Uterus (tissue), 4 donors: ENCODE measurements around the gene MYH7. TPM values are rescaled to one million over a fixed set of nuclear protein-coding genes. Genes with fewer than 3 reads are reported as not detected.

ENCODE experiments used
- DNase-seq, 2 donors: peaks; one replicate each; pipeline ENCODE4 v3.0.0-alpha.2; 2019 to 2020
- H3K27ac ChIP-seq, 2 donors: fragments of 200-600 bp; sonication (generic); 1 replicate in 1 of 2; 2 replicates in 1 of 2; pipeline ENCODE4 v1.5.1; 2016 to 2018
- H3K27me3 ChIP-seq, 2 donors: fragments of 200-600 bp; sonication (generic); one replicate each; pipeline ENCODE4 v1.5.1; 2018 to 2019; ENCODE audit warnings: control low read depth in 1 of 2
- H3K36me3 ChIP-seq, 2 donors: fragments of 200-600 bp; sonication (generic); one replicate each; pipeline ENCODE4 v1.5.1; 2019; ENCODE audit warnings: control low read depth in 1 of 2
- H3K4me1 ChIP-seq, 2 donors: fragments of 200-600 bp; sonication (generic); one replicate each; pipeline ENCODE4 v1.5.1; 2018 to 2019; ENCODE audit warnings: control low read depth in 1 of 2
- H3K4me3 ChIP-seq, 2 donors: fragments of 200-600 bp; sonication (generic); 1 replicate in 1 of 2; 2 replicates in 1 of 2; pipeline ENCODE4 v1.5.1; 2018 to 2019; ENCODE audit warnings: mild to moderate bottlenecking in 1 of 2
- H3K9me3 ChIP-seq, 2 donors: fragments of 200-600 bp; sonication (generic); one replicate each; pipeline ENCODE4 v1.5.1; 2019; ENCODE audit warnings: control low read depth in 1 of 2
- POLR2A ChIP-seq, 2 donors: fragments of 450-650 bp; IDR thresholded peaks; one replicate each; pipeline ENCODE4 v1.6.1; 2016; ENCODE audit warnings: antibody characterized with exemption in 2 of 2, mild to moderate bottlenecking in 1 of 2, moderate library complexity in 1 of 2
- intact Hi-C: fragments of 100-400 bp; cut with DNase I; formaldehyde crosslinking; loops from one replicate; pipeline ENCODE4 v1.15.1; 2023; ENCODE audit warnings: low total_unique reads
- total RNA-seq, 4 donors: library from RNA; depleted of rRNA in 3 of 4; stranded (reverse); fragments of >200 nt in 3 of 4; gene quantifications; one replicate each; pipeline versions ENCODE4 v1.1.0 to v1.2.4, GENCODE V29; 2014 to 2023
- TF ChIP-seq, protein P1 (sequence below), 4 experiments: fragments of 200-600 bp in 2 of 4; fragments of 450-650 bp in 2 of 4; sonication (generic) in 2 of 4; IDR thresholded peaks; one replicate each; pipeline ENCODE4 v1.5.1; 2016 to 2019; ENCODE audit warnings: antibody characterized with exemption in 4 of 4, mild to moderate bottlenecking in 2 of 4, moderate library complexity in 1 of 4
- donor health status: DM: yes; HTN: yes; CAD: no.

Gene MYH7
- total RNA-seq, 4 donors from 2014 or later = 1.6 TPM; not detected in 3

DNA sequence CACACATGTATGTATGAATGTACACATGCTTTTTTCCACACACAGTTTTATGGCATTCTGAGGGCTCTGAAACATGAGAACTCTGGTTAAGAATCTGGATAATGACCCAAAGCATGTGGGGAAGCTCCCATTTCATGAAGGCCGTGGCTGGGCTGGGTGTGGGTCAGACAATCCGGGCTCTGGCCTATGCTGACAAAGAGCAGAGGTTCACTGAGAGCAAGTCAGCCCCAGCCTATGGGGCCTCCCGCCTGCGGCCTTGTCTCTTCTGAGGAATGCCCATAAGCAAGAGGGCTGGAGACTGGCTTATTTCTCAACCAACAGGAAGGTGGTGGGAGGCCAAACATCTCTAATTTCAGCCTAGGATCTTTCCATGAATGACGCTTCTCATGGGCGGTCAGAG lies 35.9 kb downstream of the MYH7 start:
- Histone ChIP-seq H3K4me1 (no peaks in the 10 kb centered on the region), H3K4me3 (no peak overlapping the region), H3K27ac (no peak overlapping the region), H3K27me3 (no peaks in the 10 kb centered on the region), H3K36me3 (no peaks in the 10 kb centered on the region), H3K9me3 (no peaks in the 10 kb centered on the region)
- TF ChIP-seq, protein P1, sequence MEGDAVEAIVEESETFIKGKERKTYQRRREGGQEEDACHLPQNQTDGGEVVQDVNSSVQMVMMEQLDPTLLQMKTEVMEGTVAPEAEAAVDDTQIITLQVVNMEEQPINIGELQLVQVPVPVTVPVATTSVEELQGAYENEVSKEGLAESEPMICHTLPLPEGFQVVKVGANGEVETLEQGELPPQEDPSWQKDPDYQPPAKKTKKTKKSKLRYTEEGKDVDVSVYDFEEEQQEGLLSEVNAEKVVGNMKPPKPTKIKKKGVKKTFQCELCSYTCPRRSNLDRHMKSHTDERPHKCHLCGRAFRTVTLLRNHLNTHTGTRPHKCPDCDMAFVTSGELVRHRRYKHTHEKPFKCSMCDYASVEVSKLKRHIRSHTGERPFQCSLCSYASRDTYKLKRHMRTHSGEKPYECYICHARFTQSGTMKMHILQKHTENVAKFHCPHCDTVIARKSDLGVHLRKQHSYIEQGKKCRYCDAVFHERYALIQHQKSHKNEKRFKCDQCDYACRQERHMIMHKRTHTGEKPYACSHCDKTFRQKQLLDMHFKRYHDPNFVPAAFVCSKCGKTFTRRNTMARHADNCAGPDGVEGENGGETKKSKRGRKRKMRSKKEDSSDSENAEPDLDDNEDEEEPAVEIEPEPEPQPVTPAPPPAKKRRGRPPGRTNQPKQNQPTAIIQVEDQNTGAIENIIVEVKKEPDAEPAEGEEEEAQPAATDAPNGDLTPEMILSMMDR (IDR thresholded peaks at IDR 0.05) = no peak
- TF ChIP-seq POLR2A (IDR thresholded peaks at IDR 0.05) = no peak
- no peak for DNase-seq
- intact Hi-C loops = no loop called here

DNA sequence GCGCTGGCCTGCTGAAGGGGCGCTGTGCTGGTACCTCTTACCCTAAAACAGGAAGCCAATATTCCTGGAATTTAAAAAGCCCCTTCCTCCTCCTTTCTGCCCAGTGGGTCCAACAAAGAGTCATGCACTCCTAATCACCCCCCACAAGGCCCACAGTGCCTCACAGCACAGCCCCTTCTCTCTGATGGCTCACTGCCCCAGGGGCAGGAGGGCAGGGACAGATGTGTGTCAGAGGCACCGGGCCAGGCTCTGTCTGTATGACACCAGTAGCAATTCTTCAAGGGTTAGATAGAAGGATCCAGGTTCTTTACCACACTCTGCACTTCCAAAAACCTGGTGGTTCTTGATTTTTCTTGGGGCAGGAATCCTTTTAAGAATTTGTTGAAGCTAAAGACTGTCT lies 36.3 kb downstream of the MYH7 start:
- Histone ChIP-seq H3K27me3 (no peaks in the 10 kb centered on the region), H3K36me3 (no peaks in the 10 kb centered on the region), H3K9me3 (no peaks in the 10 kb centered on the region), H3K4me3 (no peak overlapping the region), H3K27ac (no peak overlapping the region), H3K4me1 (no peaks in the 10 kb centered on the region)
- DNase-seq = no peak
- intact Hi-C loops = no loop called here
- no peak for TF ChIP-seq POLR2A (IDR thresholded peaks at IDR 0.05)
- TF ChIP-seq, protein P1 (IDR thresholded peaks at IDR 0.05) = no peak

- Histone ChIP-seq H3K9me3 (no peaks in the 10 kb centered on the region), H3K36me3 (no peaks in the 10 kb centered on the region), H3K27me3 (no peaks in the 10 kb centered on the region), H3K27ac (no peak overlapping the region), H3K4me1 (no peaks in the 10 kb centered on the region), H3K4me3 (no peak overlapping the region)
- no peak for TF ChIP-seq POLR2A (IDR thresholded peaks at IDR 0.05)
- TF ChIP-seq, protein P1 (IDR thresholded peaks at IDR 0.05) = no peak
- intact Hi-C loops = no loop called here
- DNase-seq = no peak
These were observed 37.1 kb downstream of the MYH7 start for GRCh38 chr14:23398348-23398747.

- intact Hi-C loops = no loop called here
- no peaks in the 10 kb centered on the region for H3K9me3 ChIP-seq
- no peak overlapping the region for H3K27ac ChIP-seq
- no peaks in the 10 kb centered on the region for H3K27me3 ChIP-seq
- DNase-seq = no peak
- no peak for TF ChIP-seq POLR2A (IDR thresholded peaks at IDR 0.05)
- TF ChIP-seq, protein P1 (IDR thresholded peaks at IDR 0.05) = no peak
- no peaks in the 10 kb centered on the region for H3K36me3 ChIP-seq
- H3K4me3 ChIP-seq = no peak overlapping the region
- no peaks in the 10 kb centered on the region for H3K4me1 ChIP-seq
These were observed 38.6 kb downstream of the MYH7 start for GRCh38 chr14:23396781-23397407.

DNA sequence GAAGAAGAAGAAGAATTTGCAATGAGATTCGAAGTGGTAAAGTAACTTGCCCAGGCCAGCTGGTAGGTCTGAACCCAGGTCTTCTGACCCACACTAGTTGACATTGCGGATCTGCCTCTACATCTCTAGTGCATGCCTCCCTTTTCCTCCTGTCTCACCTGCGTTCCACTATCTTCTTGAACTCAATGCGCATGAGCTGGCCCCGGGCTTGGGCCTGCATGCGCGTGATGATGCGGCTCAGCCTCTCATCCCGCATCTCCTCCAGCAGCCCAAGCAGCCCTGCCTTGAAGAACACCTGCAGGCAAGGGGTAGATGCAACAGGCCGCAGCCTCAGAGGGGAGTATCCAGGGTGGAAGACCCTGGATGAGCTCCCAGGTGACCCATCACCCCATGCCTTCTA lies 39.3 kb downstream of the MYH7 start:
- no peak overlapping the region for H3K4me3 ChIP-seq
- TF ChIP-seq, protein P1 (IDR thresholded peaks at IDR 0.05) = no peak
- no peak for TF ChIP-seq POLR2A (IDR thresholded peaks at IDR 0.05)
- intact Hi-C loops = no loop called here
- H3K27ac ChIP-seq = no peak overlapping the region
- DNase-seq = no peak
- no peaks in the 10 kb centered on the region for H3K36me3 ChIP-seq
- H3K9me3 ChIP-seq = no peaks in the 10 kb centered on the region
- no peaks in the 10 kb centered on the region for H3K27me3 ChIP-seq
- H3K4me1 ChIP-seq = no peaks in the 10 kb centered on the region
